T-helper 17 cell (primary cell): ENCODE data around the gene TM9SF4. TPM values are rescaled to one million over a fixed set of nuclear protein-coding genes. Genes with fewer than 3 reads are reported as not detected.
"Not testable (repeated sequence)": the region's sequence is repeated elsewhere in the genome, so short reads cannot be mapped to it uniquely, and the experiment has no call there.

Source experiments
- ATAC-seq: fragments of 150-1000 bp; cut with Tn5 transposase; 2 replicates; pipeline ENCODE4 v1.10.0; 2021; ENCODE audit warnings: mild to moderate bottlenecking, moderate library complexity
- DNase-seq, 3 donors: peaks; one replicate each; pipeline versions ENCODE4 v3.0.0 to v3.0.0-alpha.2; 2020 to 2021
- H3K9me3 ChIP-seq: one replicate; pipeline ENCODE4 v1.7.0; 2013; ENCODE audit warnings: low read length, mild to moderate bottlenecking; ENCODE audit not compliant: control insufficient read depth, poor library complexity, severe bottlenecking
- H3K27ac Mint-ChIP-seq: one replicate; pipeline ENCODE4 v1.8.0; 2022; ENCODE audit warnings: mild to moderate bottlenecking, moderate library complexity, mixed read lengths
- H3K27me3 Mint-ChIP-seq: one replicate; pipeline ENCODE4 v1.8.0; 2022; ENCODE audit warnings: mixed read lengths
- H3K36me3 Mint-ChIP-seq: one replicate; pipeline ENCODE4 v1.8.0; 2022; ENCODE audit warnings: low read depth, mixed read lengths
- H3K4me1 Mint-ChIP-seq: one replicate; pipeline ENCODE4 v1.8.0; 2022; ENCODE audit warnings: mild to moderate bottlenecking, mixed read lengths
- H3K4me3 Mint-ChIP-seq: one replicate; pipeline ENCODE4 v1.8.0; 2022; ENCODE audit warnings: mild to moderate bottlenecking, moderate library complexity, mixed read lengths
- total RNA-seq, 4 donors: library from RNA in 2 of 4; stranded (reverse) in 2 of 4; gene quantifications; one replicate each; pipeline ENCODE4 v1.2.3 and lab custom pipeline; 2022 to 2026

TM9SF4 gene
- total RNA-seq, 2 donors from 2014 or later = 41.2 to 42.4 TPM

DNA sequence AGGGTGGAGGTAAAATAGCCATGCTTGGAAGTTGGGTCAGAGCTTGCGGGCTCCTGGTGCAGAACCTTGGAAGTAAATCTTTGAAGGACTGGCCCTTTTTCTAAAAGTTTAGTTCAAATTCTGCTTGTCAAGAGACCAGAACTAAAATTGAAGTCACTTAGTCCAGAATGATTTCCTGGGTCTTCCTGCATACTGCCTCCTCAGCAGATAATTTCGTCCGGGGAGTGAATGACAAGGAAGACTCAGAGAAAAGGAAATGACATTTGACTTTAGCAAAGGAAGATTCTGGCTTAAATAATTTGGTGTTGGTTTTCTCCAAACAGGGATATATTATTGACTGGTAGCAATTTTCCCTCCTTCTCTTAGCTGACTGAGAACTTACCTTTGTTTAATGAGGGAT lies 1.2 kb downstream of the TM9SF4 start:
- no peaks in the 10 kb centered on the region for H3K9me3 ChIP-seq
- Mint-ChIP-seq H3K27me3 (no peaks in the 10 kb centered on the region), H3K4me3 (peak overlapping the region; percentile 97), H3K36me3 (peaks cover 6% of the 10 kb centered on the region), H3K4me1 (peaks cover 33% of the 10 kb centered on the region), H3K27ac (peak overlapping the region; percentile 100)
- no peak for DNase-seq
- ATAC-seq = no peak

DNA sequence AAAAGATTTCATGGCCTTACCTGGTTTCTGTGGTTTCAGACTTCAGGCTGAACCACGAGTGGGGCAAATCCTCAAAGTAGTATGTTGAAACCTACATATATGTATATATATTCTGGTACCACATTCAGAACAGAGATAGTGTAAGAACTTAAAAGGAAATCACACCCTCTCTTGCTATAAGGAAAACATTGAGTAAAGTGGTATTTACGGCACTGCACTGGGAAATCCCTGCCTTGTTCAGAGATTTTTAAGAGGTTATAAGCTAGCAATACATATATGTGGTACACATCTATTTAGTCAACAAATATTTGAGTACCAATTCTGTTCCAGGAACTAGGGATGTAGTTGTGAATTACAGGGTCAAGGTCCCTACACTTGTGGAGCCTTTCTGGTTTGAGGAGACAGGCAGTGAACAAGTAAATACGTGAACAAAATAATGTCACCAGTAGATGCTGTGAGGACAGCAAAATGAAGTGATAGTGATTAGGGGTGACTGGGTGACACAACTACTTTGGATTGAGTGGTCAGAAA lies 1.7 kb downstream of the TM9SF4 start:
- ATAC-seq = no peak

DNA sequence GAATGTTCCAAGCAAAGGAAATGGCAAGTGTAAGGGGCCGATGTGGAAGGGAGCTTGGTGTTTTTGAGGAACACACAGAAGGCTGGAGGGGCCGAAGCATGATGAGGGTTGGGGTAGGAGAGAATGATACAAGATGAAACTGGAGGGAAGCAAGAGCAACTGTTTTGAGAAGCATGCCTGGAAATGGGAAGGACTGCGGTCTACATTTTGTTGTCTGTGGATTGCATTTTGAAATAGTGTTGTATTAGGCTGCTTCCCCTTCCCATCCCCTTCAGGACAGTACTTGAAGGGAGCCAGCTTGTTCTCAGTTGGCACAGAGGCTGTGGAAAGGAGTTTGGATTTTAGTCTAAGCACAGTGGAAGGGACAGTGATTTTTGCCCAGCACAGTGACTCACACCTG lies 2.2 kb downstream of the TM9SF4 start:
- no peaks in the 10 kb centered on the region for H3K9me3 ChIP-seq
- Mint-ChIP-seq H3K4me1 (peaks cover 40% of the 10 kb centered on the region), H3K27me3 (no peaks in the 10 kb centered on the region), H3K36me3 (peaks cover 6% of the 10 kb centered on the region), H3K4me3 (peak overlapping the region; percentile 68), H3K27ac (peak overlapping the region; percentile 100)
- no peak for DNase-seq
- no peak for ATAC-seq

More for the DNA sequence above, 1.7 kb downstream of the TM9SF4 start:
- Mint-ChIP-seq H3K27ac (peak overlapping the region; percentile 100), H3K27me3 (no peaks in the 10 kb centered on the region), H3K36me3 (peaks cover 6% of the 10 kb centered on the region), H3K4me3 (peak overlapping the region; percentile 97), H3K4me1 (peaks cover 36% of the 10 kb centered on the region)
- no peak for DNase-seq
- H3K9me3 ChIP-seq = no peaks in the 10 kb centered on the region

DNA sequence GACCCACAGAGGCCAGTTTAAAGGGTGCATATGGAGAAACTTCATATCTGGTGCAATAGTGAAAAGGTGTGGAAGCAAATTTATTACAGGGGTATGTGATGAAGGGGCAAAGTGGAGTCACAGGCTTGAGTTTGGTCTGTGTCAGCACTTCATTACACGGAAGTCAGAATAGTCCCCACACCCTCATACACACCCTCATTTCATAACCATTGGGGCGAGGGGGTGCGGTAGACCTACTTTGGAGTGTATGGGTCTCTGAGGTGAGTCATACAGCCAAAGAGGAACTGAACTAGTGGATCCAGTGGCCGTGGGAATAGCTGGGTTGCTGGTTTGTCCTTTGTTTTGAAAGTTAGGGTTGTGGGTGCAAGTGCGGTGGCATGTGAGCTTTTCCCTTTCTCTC lies 3.3 kb downstream of the TM9SF4 start:
- ATAC-seq = no peak
- no peak overlapping the region for H3K4me3 Mint-ChIP-seq

DNA sequence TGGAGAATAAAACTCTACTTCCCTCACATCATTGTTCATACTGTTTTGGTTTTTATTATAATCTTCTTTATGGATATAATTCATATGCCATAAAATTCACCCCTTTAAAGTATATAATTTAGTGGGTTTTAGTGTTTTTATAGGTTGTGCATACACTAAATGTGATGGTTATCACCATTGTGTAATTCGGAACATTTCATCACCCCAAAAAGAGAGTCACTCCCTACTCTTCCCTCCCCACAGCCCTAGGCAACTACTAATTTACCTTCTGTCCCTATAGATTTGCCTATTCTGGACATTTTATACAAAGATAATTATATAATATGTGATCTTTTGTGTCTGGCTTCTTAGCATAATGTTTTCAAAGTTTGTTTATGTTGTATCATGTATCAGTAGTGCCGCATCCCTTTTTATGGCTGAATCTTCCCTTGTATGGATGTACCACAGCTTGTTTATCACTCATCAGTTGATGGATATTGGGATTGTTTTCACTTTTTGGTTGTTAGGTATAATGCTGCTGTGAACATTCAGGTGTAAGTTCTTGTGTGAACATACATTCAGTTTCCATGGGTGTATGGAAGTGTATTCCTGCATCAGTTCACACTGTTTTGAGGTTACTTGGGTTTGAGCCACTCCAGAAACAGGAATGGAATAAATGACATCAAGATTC lies 4.2 kb downstream of the TM9SF4 start:
- H3K27me3 Mint-ChIP-seq = no peaks in the 10 kb centered on the region
- peaks cover 43% of the 10 kb centered on the region for H3K4me1 Mint-ChIP-seq
- H3K27ac Mint-ChIP-seq = peak overlapping the region; percentile 100
- no peak for DNase-seq
- H3K36me3 Mint-ChIP-seq = peaks cover 6% of the 10 kb centered on the region
- no peak for ATAC-seq
- H3K4me3 Mint-ChIP-seq = no peak overlapping the region
- H3K9me3 ChIP-seq = no peaks in the 10 kb centered on the region

More for the DNA sequence above, 3.3 kb downstream of the TM9SF4 start:
- H3K9me3 ChIP-seq = no peaks in the 10 kb centered on the region
- Mint-ChIP-seq H3K27me3 (no peaks in the 10 kb centered on the region), H3K36me3 (peaks cover 6% of the 10 kb centered on the region), H3K4me1 (peaks cover 43% of the 10 kb centered on the region), H3K27ac (peak overlapping the region; percentile 100)
- no peak for DNase-seq

GRCh38 chr20:32114305-32114960 lies 4.9 kb downstream of the TM9SF4 start:
- no peaks in the 10 kb centered on the region for H3K9me3 ChIP-seq
- peaks cover 43% of the 10 kb centered on the region for H3K4me1 Mint-ChIP-seq
- no peak overlapping the region for H3K27ac Mint-ChIP-seq
- peaks cover 4% of the 10 kb centered on the region for H3K36me3 Mint-ChIP-seq
- no peaks in the 10 kb centered on the region for H3K27me3 Mint-ChIP-seq
- DNase-seq (no peak), ATAC-seq (no peak)
- no peak overlapping the region for H3K4me3 Mint-ChIP-seq

GRCh38 chr20:32115211-32115767 lies 5.8 kb downstream of the TM9SF4 start:
- H3K27ac Mint-ChIP-seq = peak overlapping the region; percentile 57
- ATAC-seq = no peak
- peaks cover 3% of the 10 kb centered on the region for H3K36me3 Mint-ChIP-seq
- no peak for DNase-seq
- H3K4me1 Mint-ChIP-seq = peaks cover 39% of the 10 kb centered on the region
- no peaks in the 10 kb centered on the region for H3K9me3 ChIP-seq
- H3K27me3 Mint-ChIP-seq = no peaks in the 10 kb centered on the region
- no peak overlapping the region for H3K4me3 Mint-ChIP-seq

GRCh38 chr20:32116079-32116521 lies 6.6 kb downstream of the TM9SF4 start:
- Mint-ChIP-seq H3K4me3 (no peak overlapping the region), H3K36me3 (peaks cover 3% of the 10 kb centered on the region), H3K4me1 (peaks cover 40% of the 10 kb centered on the region), H3K27me3 (no peaks in the 10 kb centered on the region), H3K27ac (peak overlapping the region; percentile 57)
- DNase-seq = no peak
- no peak for ATAC-seq
- H3K9me3 ChIP-seq = no peaks in the 10 kb centered on the region

DNA sequence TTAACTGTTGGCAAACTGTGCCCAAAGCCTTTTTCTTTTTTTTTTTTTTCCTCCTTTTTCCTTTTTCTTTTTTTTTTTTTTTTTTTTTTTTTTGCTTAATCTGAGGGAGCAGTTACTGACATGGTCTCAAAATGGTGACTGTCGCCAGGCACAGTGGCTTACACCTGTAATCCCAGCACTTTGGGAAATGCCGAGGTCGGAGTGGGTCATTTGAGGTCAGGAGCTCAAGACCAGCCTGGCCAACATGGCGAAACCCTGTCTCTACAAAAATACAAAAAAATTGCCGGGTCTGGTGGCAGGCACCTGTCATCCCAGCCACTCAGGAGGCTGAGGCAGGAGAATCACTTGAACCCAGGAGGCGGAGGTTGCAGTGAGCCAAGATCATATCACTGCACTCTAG lies 7.3 kb downstream of the TM9SF4 start:
- not testable (repeated sequence) for ATAC-seq, H3K9me3 ChIP-seq, DNase-seq, H3K27me3 Mint-ChIP-seq, H3K36me3 Mint-ChIP-seq, H3K4me3 Mint-ChIP-seq
- H3K4me1 Mint-ChIP-seq = peaks cover 35% of the 10 kb centered on the region
- H3K27ac Mint-ChIP-seq = peak overlapping the region; percentile 57

- H3K4me1 Mint-ChIP-seq = peaks cover 24% of the 10 kb centered on the region
- not testable (repeated sequence) for H3K9me3 ChIP-seq, H3K4me3 Mint-ChIP-seq, H3K36me3 Mint-ChIP-seq, H3K27me3 Mint-ChIP-seq, ATAC-seq, DNase-seq, H3K27ac Mint-ChIP-seq
Observed at GRCh38 chr20:32118427-32118826, 8.9 kb downstream of the TM9SF4 start.

GRCh38 chr20:32119734-32120133 lies 10.2 kb downstream of the TM9SF4 start:
- ATAC-seq (no peak), DNase-seq (no peak)
- Mint-ChIP-seq H3K36me3 (no peaks in the 10 kb centered on the region), H3K27ac (no peak overlapping the region), H3K4me3 (no peak overlapping the region), H3K4me1 (peaks cover 23% of the 10 kb centered on the region), H3K27me3 (no peaks in the 10 kb centered on the region)
- no peaks in the 10 kb centered on the region for H3K9me3 ChIP-seq

DNA sequence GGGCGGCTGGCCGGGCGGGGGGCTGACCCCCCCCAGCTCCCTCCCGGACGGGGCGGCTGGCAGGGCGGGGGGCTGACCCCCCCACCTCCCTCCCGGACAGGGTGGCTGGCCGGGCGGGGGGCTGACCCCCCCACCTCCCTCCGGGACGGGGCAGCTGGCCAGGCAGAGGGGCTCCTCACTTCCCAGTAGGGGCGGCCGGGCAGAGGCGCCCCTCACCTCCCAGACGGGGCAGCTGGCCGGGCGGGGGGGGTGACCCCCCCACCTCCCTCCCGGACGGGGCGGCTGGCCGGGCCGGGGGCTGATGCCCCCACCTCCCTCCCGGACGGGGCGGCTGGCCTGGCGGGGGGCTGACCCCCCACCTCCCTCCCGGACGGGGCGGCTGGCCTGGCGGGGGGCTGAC lies 12.4 kb downstream of the TM9SF4 start:
- H3K4me1 Mint-ChIP-seq = peaks cover 15% of the 10 kb centered on the region
- H3K27ac Mint-ChIP-seq, H3K36me3 Mint-ChIP-seq, DNase-seq, H3K9me3 ChIP-seq, ATAC-seq, H3K27me3 Mint-ChIP-seq, H3K4me3 Mint-ChIP-seq: not testable (repeated sequence)

DNA sequence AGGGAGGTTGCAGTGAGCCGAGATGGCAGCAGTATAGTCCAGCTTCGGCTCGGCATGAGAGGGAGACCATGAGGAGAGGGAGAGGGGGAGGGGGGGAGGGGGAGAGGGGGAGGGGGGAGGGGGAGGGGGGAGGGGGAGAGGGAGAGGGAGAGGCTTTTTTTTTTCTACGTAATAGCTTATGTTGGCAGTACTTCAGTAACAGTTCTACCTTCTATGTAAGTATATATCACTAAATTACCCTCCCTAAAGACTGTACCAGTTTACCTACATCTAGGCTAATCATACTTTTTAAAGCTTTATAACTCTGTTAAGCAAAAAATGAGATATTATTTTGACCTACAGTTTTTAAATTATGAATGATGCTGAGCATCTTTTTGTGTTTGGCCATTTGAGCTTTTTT lies 13.6 kb downstream of the TM9SF4 start:
- DNase-seq = no peak
- ATAC-seq = no peak
- Mint-ChIP-seq H3K27me3 (no peaks in the 10 kb centered on the region), H3K27ac (no peak overlapping the region), H3K36me3 (peaks cover 2% of the 10 kb centered on the region), H3K4me1 (peaks cover 15% of the 10 kb centered on the region), H3K4me3 (no peak overlapping the region)
- no peaks in the 10 kb centered on the region for H3K9me3 ChIP-seq
